DND-41 (cell line): Measurements from ENCODE around the gene DNAH3.

Experiments
- CTCF ChIP-seq: IDR thresholded peaks from 2 replicates; pipeline ENCODE4 v1.5.1; 2012; ENCODE audit warnings: borderline replicate concordance, low read length, moderate library complexity, mild to moderate bottlenecking; ENCODE audit not compliant: poor library complexity, severe bottlenecking; ENCODE audit errors: extremely low read depth
- EZH2 ChIP-seq: IDR thresholded peaks from 3 replicates; pipeline ENCODE4 v1.6.1; 2012; ENCODE audit warnings: borderline replicate concordance, low read depth, mild to moderate bottlenecking, moderate library complexity, low read length, inconsistent platforms; ENCODE audit not compliant: severe bottlenecking

GRCh38 chr16:20900299-20901067, 250.2 kb downstream of the DNAH3 start, which contains the start of the genes DCUN1D3 and LYRM1:
- TF ChIP-seq CTCF (no peak), EZH2 (no peak)
